GM13976 (cell line): ENCODE data around the gene RBM6.
A peak's percentile ranks its signal among the peaks of the same experiment; 100 is the strongest.
"Not testable (repeated sequence)": the region's sequence is repeated elsewhere in the genome, so short reads cannot be mapped to it uniquely, and the experiment has no call there.

Source experiments
- DNase-seq: peaks from one replicate; pipeline ENCODE4 v3.0.0; 2012; ENCODE audit warnings: low spot score
- CTCF ChIP-seq: IDR thresholded peaks from 2 replicates; pipeline ENCODE4 v1.5.1; 2012; ENCODE audit warnings: borderline replicate concordance, mild to moderate bottlenecking; ENCODE audit not compliant: insufficient read depth; ENCODE audit errors: extremely low read depth, missing control alignments, control extremely low read depth
- in situ Hi-C: fragments of 300-500 bp; cut with MboI; formaldehyde crosslinking; loops from one replicate; pipeline ENCODE4 v1.12.0; 2022; ENCODE audit warnings: low sequenced_read_pairs, mixed read lengths, inconsistent platforms; ENCODE audit not compliant: unreplicated experiment

The RBM6 gene

DNA sequence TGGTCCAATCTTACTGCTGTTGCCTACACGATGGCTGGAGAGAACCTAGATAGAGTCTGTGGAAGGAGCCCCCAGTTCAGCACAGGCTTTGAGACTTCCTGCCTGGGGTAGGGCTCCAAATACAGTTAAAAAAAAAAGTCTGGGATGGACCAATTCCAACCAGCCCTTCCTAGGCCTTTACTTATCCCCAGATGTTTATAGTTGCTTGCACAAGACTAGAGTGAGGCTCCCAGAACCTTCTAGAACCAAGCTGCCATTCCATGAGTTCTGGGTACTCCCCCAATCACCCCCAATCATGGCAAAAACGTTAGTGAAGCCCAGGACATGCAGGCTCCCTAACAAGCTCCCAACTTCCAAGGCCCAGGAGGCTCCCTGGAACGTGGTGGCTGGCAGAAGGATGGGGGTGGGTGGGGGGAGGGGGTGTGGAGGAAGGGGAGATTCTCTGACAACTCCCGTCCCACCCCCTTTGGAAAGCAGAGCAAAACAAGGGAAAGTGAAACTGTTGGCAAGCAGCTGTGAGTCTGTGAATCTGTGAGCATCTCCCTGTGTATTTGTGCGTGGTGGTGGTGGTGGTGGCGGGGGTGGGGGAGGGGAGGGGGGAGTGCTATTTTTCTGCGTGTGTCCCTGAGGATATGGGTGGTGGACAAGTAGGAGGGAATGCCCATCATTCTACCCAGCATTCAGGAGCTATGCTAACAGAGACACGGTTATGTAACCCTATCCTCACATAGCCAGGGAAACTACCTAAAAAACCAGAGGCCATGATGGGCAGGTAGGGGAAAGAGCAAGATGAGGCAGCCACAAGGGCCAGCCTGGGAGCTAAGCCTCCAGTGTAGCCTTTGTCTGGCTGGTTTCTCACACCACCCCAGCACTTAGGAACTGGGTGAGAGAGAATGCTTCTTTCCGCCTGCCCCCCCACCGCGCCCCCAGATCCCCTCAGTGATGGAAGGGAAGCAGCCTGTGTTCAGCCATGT, 38.3 kb upstream of the RBM6 start:
- TF ChIP-seq CTCF = no peak
- in situ Hi-C loops = no loop called here
- peak; percentile 70 for DNase-seq

- in situ Hi-C loops = no loop called here
- DNase-seq = no peak
- TF ChIP-seq CTCF = no peak
These were observed 37.2 kb upstream of the RBM6 start for GRCh38 chr3:49902511-49903345.

- in situ Hi-C loops = no loop called here
- no peak for TF ChIP-seq CTCF
- peak; percentile 94 for DNase-seq
These were observed 36.2 kb upstream of the RBM6 start, which contains the start of gene MST1R for GRCh38 chr3:49903451-49904424. Gene MST1R, minus strand, starts transcription at chr3:49903873. Its CDS starts 264 bp downstream, at chr3:49903609.

DNA sequence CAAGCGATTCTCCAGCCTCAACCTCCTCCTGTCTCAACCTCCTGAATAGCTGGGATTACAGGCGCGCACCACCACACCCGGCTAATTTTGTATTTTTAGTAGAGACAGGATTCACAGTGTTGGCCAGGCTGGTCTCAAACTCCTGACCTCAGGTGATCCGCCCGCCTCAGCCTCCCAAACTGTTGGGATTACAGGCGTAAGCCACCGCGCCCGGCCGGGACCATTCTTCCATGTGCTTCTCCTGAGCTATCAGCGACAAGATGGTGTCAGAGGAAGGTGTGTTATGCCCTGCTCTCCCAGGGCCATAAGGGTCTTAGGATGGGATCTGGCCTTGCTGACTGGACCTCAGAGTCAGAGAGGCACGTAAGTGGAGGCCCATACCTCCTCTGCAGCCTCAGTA, 35.5 kb upstream of the RBM6 start:
- in situ Hi-C loops, DNase-seq: not testable (repeated sequence)

- in situ Hi-C loops = no loop called here
- DNase-seq = peak; percentile 83
- TF ChIP-seq CTCF = peak; percentile 50
These were observed 33.7 kb upstream of the RBM6 start for GRCh38 chr3:49906073-49906743.
